HUES48 (cell line): ENCODE results near the gene ENG.

Source experiments
- H3K27ac ChIP-seq: one replicate; pipeline ENCODE4 v1.7.0; 2013; ENCODE audit warnings: low read depth, low read length, inconsistent platforms
- H3K27me3 ChIP-seq: 2 replicates; pipeline ENCODE4 v1.6.1; 2013; ENCODE audit warnings: mild to moderate bottlenecking, low read length; ENCODE audit not compliant: control insufficient read depth, insufficient read depth
- H3K36me3 ChIP-seq: 2 replicates; pipeline ENCODE4 v1.6.1; 2013; ENCODE audit warnings: low read length; ENCODE audit not compliant: control insufficient read depth, insufficient read depth
- H3K4me1 ChIP-seq: 2 replicates; pipeline ENCODE4 v1.6.1; 2013; ENCODE audit warnings: mild to moderate bottlenecking, low read length; ENCODE audit not compliant: control insufficient read depth, insufficient read depth
- H3K4me3 ChIP-seq: 2 replicates; pipeline ENCODE4 v1.5.1; 2013; ENCODE audit warnings: mild to moderate bottlenecking, low read depth, low read length
- H3K9ac ChIP-seq: 2 replicates; pipeline ENCODE4 v1.6.1; 2013; ENCODE audit warnings: mild to moderate bottlenecking, low read depth, low read length, moderate library complexity
- H3K9me3 ChIP-seq: 2 replicates; pipeline ENCODE4 v1.6.1; 2013; ENCODE audit warnings: low read length; ENCODE audit not compliant: control insufficient read depth, insufficient read depth

Gene ENG

GRCh38 chr9:127767410-127767809 is 87.0 kb downstream of the ENG start:
- H3K36me3 ChIP-seq = no peaks in the 10 kb centered on the region
- peak overlapping the region; percentile 31; the same call in 1 of the 2 replicates for H3K9ac ChIP-seq
- no peaks in the 10 kb centered on the region for H3K27me3 ChIP-seq
- no peaks in the 10 kb centered on the region for H3K9me3 ChIP-seq
- H3K4me3 ChIP-seq = no peak overlapping the region
- no peak overlapping the region for H3K27ac ChIP-seq
- peaks cover 25% of the 10 kb centered on the region for H3K4me1 ChIP-seq

GRCh38 chr9:127765418-127765817 is 89.0 kb downstream of the ENG start:
- Histone ChIP-seq H3K36me3 (no peaks in the 10 kb centered on the region), H3K4me1 (peaks cover 27% of the 10 kb centered on the region), H3K4me3 (no peak overlapping the region), H3K9ac (no peak overlapping the region), H3K27ac (no peak overlapping the region), H3K27me3 (no peaks in the 10 kb centered on the region), H3K9me3 (no peaks in the 10 kb centered on the region)
